Astrocyte (in vitro differentiated cells and primary cell): ENCODE results near the gene MYO5A. TPM values are rescaled to one million over a fixed set of nuclear protein-coding genes. Genes with fewer than 3 reads are reported as not detected.
A peak's percentile ranks its signal among the peaks of the same experiment; 100 is the strongest.

ENCODE experiments used
- DNase-seq: peaks from one replicate; pipeline ENCODE4 v3.0.0-alpha.2; 2010; ENCODE audit warnings: low read depth
- FAIRE-seq: peaks from 2 replicates; lab custom pipeline; 2011; peaks lifted over from hg19 to GRCh38; lab: Jason Lieb, UNC
- H2AFZ ChIP-seq: 2 replicates; pipeline ENCODE4 v1.6.0; 2012; ENCODE audit warnings: low read depth, low read length, inconsistent platforms
- H3K27ac ChIP-seq: 2 replicates; pipeline ENCODE4 v1.5.1; 2011; ENCODE audit warnings: low read depth, low read length, inconsistent platforms
- H3K27me3 ChIP-seq: 2 replicates; pipeline ENCODE4 v1.6.0; 2011; ENCODE audit warnings: low read length, inconsistent platforms; ENCODE audit not compliant: insufficient read depth
- H3K36me3 ChIP-seq: 2 replicates; pipeline ENCODE4 v1.5.1; 2011; ENCODE audit warnings: low read length, inconsistent platforms; ENCODE audit not compliant: insufficient read depth
- H3K4me1 ChIP-seq: 2 replicates; pipeline ENCODE4 v1.5.1; 2011; ENCODE audit warnings: low read length, inconsistent platforms; ENCODE audit not compliant: insufficient read depth
- H3K4me2 ChIP-seq: 2 replicates; pipeline ENCODE4 v1.6.0; 2012; ENCODE audit warnings: low read length, inconsistent platforms
- H3K4me3 ChIP-seq: 2 replicates; pipeline ENCODE4 v1.5.1; 2011; ENCODE audit warnings: low read depth, mild to moderate bottlenecking, low read length, inconsistent platforms; ENCODE audit not compliant: insufficient read depth
- H3K79me2 ChIP-seq: 2 replicates; pipeline ENCODE4 v1.6.0; 2012; ENCODE audit warnings: mild to moderate bottlenecking, low read length, inconsistent platforms; ENCODE audit not compliant: insufficient read depth
- H3K9ac ChIP-seq: 2 replicates; pipeline ENCODE4 v1.6.0; 2012; ENCODE audit warnings: mild to moderate bottlenecking, low read length, inconsistent platforms
- H3K9me3 ChIP-seq: 2 replicates; pipeline ENCODE4 v1.5.1; 2012; ENCODE audit warnings: low read depth, mild to moderate bottlenecking, low read length, inconsistent platforms; ENCODE audit not compliant: insufficient read depth
- H4K20me1 ChIP-seq: 2 replicates; pipeline ENCODE4 v1.6.0; 2012; ENCODE audit warnings: low read length, inconsistent platforms; ENCODE audit not compliant: insufficient read depth
- H3K27ac Mint-ChIP-seq: one replicate; pipeline ENCODE4 v1.8.0; 2021; ENCODE audit warnings: mild to moderate bottlenecking, mixed read lengths; ENCODE audit not compliant: unreplicated experiment
- H3K27me3 Mint-ChIP-seq: one replicate; pipeline ENCODE4 v1.8.0; 2021; ENCODE audit warnings: low read depth, mixed read lengths; ENCODE audit not compliant: unreplicated experiment
- H3K36me3 Mint-ChIP-seq: one replicate; pipeline ENCODE4 v1.8.0; 2021; ENCODE audit warnings: low read depth, mixed read lengths; ENCODE audit not compliant: unreplicated experiment
- H3K4me1 Mint-ChIP-seq: one replicate; pipeline ENCODE4 v1.8.0; 2021; ENCODE audit warnings: low read depth, mixed read lengths; ENCODE audit not compliant: unreplicated experiment
- H3K4me3 Mint-ChIP-seq: one replicate; pipeline ENCODE4 v1.8.0; 2021; ENCODE audit warnings: mild to moderate bottlenecking, moderate library complexity, mixed read lengths; ENCODE audit not compliant: unreplicated experiment
- H3K9me3 Mint-ChIP-seq: one replicate; pipeline ENCODE4 v1.8.0; 2021; ENCODE audit warnings: mild to moderate bottlenecking, mixed read lengths; ENCODE audit not compliant: unreplicated experiment
- EZH2 ChIP-seq: IDR thresholded peaks from 2 replicates; pipeline ENCODE4 v1.6.1; 2012; ENCODE audit warnings: mild to moderate bottlenecking, low read length, inconsistent platforms; ENCODE audit not compliant: insufficient read depth
- total RNA-seq: library from RNA; stranded (reverse); gene quantifications from 2 replicates; pipeline ENCODE4 v1.2.1, GENCODE V29; 2021
- TF ChIP-seq, protein P1 (sequence below): IDR thresholded peaks from 2 replicates; pipeline ENCODE4 v1.5.1; 2011; ENCODE audit warnings: low read depth, mild to moderate bottlenecking, inconsistent platforms, low read length, moderate library complexity; ENCODE audit not compliant: insufficient read depth

MYO5A gene
- total RNA-seq, 1 donor from 2014 or later, result 47.6 TPM

DNA sequence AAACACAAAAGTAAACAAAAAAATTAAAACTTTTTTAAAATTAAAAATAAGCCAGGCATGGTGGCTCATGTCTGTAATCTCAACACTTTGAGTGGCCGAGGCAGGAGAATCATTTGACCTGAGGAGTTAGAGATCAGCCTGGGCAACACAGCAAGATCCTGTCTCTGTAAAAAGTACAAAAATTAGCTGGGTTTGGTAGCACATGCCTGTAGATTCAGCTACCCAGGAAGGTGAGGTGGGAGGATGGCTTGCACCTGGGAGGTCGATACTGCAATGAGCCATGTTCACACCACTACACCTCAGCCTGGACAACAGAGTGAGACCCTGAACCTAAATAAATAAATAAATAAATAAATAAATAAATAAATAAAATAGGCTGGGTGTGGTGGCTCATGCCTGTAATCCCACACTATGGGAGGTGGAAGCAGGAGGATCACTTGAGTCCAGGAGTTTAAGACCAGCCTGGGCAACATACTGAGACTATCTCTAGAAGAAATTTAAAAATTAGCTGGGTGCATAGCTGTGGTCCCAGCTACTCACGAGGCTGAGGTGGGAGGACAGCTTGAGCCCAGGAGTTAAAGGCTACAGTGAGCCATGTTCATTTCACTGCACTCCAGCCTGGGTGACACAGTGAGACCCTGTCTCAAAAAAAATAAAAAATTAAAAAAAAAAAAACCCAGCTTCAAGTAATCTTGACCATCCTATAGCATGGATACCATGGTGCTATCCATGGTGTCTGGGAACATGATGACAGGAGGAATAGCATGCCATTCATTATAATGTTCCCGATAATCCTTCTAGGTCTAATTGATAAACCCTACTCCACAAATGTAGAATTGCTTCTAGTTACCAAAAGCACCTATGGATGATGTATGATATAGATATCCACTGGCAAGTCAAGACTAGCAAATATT, 4.2 kb downstream of the MYO5A start:
- peaks cover 17% of the 10 kb centered on the region for H3K4me1 Mint-ChIP-seq
- H3K36me3 Mint-ChIP-seq, result no peaks in the 10 kb centered on the region
- Histone ChIP-seq H3K27ac (no peak overlapping the region), H3K4me2 (no peak overlapping the region), H3K27me3 (no peaks in the 10 kb centered on the region), H4K20me1 (peaks cover 65% of the 10 kb centered on the region), H3K36me3 (no peaks in the 10 kb centered on the region), H3K79me2 (peaks cover 72% of the 10 kb centered on the region), H3K9ac (no peak overlapping the region), H3K9me3 (no peaks in the 10 kb centered on the region), H3K4me1 (peaks cover 20% of the 10 kb centered on the region), H2AFZ (no peak overlapping the region), H3K4me3 (no peak overlapping the region)
- H3K27me3 Mint-ChIP-seq, result no peaks in the 10 kb centered on the region
- no peak for FAIRE-seq
- DNase-seq, result no peak
- no peaks in the 10 kb centered on the region for H3K9me3 Mint-ChIP-seq
- H3K27ac Mint-ChIP-seq, result no peak overlapping the region
- TF ChIP-seq, protein P1, sequence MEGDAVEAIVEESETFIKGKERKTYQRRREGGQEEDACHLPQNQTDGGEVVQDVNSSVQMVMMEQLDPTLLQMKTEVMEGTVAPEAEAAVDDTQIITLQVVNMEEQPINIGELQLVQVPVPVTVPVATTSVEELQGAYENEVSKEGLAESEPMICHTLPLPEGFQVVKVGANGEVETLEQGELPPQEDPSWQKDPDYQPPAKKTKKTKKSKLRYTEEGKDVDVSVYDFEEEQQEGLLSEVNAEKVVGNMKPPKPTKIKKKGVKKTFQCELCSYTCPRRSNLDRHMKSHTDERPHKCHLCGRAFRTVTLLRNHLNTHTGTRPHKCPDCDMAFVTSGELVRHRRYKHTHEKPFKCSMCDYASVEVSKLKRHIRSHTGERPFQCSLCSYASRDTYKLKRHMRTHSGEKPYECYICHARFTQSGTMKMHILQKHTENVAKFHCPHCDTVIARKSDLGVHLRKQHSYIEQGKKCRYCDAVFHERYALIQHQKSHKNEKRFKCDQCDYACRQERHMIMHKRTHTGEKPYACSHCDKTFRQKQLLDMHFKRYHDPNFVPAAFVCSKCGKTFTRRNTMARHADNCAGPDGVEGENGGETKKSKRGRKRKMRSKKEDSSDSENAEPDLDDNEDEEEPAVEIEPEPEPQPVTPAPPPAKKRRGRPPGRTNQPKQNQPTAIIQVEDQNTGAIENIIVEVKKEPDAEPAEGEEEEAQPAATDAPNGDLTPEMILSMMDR, result no peak
- no peak for TF ChIP-seq EZH2
- H3K4me3 Mint-ChIP-seq, result no peak overlapping the region

DNA sequence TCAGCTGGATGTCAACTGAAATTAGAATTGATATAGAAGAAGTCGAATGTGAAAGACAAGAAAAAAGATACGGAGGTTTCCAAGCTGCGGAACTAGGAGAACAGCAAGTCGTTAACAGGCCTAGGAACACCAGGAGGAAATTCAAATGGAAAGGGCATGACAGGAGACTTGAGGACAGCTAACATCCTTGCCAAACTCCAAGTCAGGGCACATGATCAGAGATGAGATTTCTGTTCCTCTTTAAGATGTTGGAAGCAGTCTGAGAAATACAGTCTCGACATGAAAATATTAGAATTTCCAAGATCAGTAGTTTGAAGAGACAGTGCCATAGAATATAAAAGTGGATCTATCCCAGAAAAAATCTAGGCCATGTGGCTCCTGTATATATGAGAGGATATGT, 5.0 kb downstream of the MYO5A start:
- Mint-ChIP-seq H3K4me1 (peaks cover 21% of the 10 kb centered on the region), H3K9me3 (no peaks in the 10 kb centered on the region), H3K36me3 (no peaks in the 10 kb centered on the region), H3K27ac (peak overlapping the region; percentile 75), H3K27me3 (no peaks in the 10 kb centered on the region), H3K4me3 (no peak overlapping the region)
- H3K4me3 ChIP-seq, result no peak overlapping the region
- peak overlapping the region; percentile 13 for H3K9ac ChIP-seq
- H4K20me1 ChIP-seq, result peaks cover 69% of the 10 kb centered on the region
- H3K4me1 ChIP-seq, result peaks cover 17% of the 10 kb centered on the region
- H3K79me2 ChIP-seq, result peaks cover 78% of the 10 kb centered on the region
- H3K27me3 ChIP-seq, result no peaks in the 10 kb centered on the region
- no peaks in the 10 kb centered on the region for H3K9me3 ChIP-seq
- peak overlapping the region; percentile 55 for H3K4me2 ChIP-seq
- H3K36me3 ChIP-seq, result no peaks in the 10 kb centered on the region
- FAIRE-seq (no peak), DNase-seq (no peak)
- TF ChIP-seq, protein P1, result no peak
- TF ChIP-seq EZH2, result no peak
- H3K27ac ChIP-seq, result peak overlapping the region; percentile 29
- no peak overlapping the region for H2AFZ ChIP-seq

DNA sequence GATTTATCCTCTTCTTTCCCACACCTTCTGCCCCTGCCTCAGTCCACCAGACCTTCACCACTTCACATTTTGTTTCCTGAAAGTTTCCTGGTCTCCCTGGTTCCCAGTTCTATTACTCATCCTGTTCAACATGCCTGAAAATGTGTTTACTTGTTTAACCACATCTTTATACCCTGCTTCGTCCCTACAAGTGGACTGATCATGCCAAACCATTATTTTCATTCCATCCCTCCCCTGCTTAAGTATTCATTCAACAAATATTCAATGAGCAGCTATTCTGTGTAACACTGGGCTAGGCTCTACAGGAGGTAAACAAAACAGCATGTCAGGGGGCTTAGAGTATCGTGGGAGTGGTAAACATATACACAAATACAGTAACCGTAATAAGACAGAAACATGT, 5.5 kb downstream of the MYO5A start:
- Histone ChIP-seq H3K9me3 (no peaks in the 10 kb centered on the region), H3K79me2 (peaks cover 76% of the 10 kb centered on the region), H3K4me3 (no peak overlapping the region), H4K20me1 (peaks cover 70% of the 10 kb centered on the region), H3K27ac (peak overlapping the region; percentile 48), H3K9ac (peak overlapping the region; percentile 23), H3K27me3 (no peaks in the 10 kb centered on the region), H3K36me3 (no peaks in the 10 kb centered on the region), H3K4me1 (peaks cover 17% of the 10 kb centered on the region), H2AFZ (no peak overlapping the region), H3K4me2 (peak overlapping the region; percentile 55)
- H3K27me3 Mint-ChIP-seq, result no peaks in the 10 kb centered on the region
- H3K36me3 Mint-ChIP-seq, result no peaks in the 10 kb centered on the region
- no peak for TF ChIP-seq EZH2
- TF ChIP-seq, protein P1, result no peak
- H3K9me3 Mint-ChIP-seq, result no peaks in the 10 kb centered on the region
- peak; percentile 94 for DNase-seq
- peak overlapping the region; percentile 75 for H3K27ac Mint-ChIP-seq
- peaks cover 25% of the 10 kb centered on the region for H3K4me1 Mint-ChIP-seq
- no peak for FAIRE-seq
- H3K4me3 Mint-ChIP-seq, result no peak overlapping the region
